Measurements from ENCODE around the gene FOXN3.

Gene FOXN3

GRCh38 chr14:89144642-89145041 is 272.4 kb downstream of the FOXN3 start:
- DNase-seq = no peak

- DNase-seq = no peak
Measured at GRCh38 chr14:89144066-89144465, 273.0 kb downstream of the FOXN3 start.

- DNase-seq = no peak
Measured at GRCh38 chr14:89143595-89143994, 273.4 kb downstream of the FOXN3 start.

- DNase-seq = no peak
Measured at GRCh38 chr14:89142366-89142765, 274.7 kb downstream of the FOXN3 start.

GRCh38 chr14:89141862-89142261 is 275.2 kb downstream of the FOXN3 start:
- DNase-seq = no peak

- DNase-seq = no peak
Measured at GRCh38 chr14:89140326-89140725, 276.7 kb downstream of the FOXN3 start.

- DNase-seq = no peak
Measured at GRCh38 chr14:89139404-89140247, 277.4 kb downstream of the FOXN3 start.

GRCh38 chr14:89138846-89139245 is 278.2 kb downstream of the FOXN3 start:
- no peak for DNase-seq

- no peak for DNase-seq
Measured at GRCh38 chr14:89137526-89138163, 279.4 kb downstream of the FOXN3 start.

- no peak for DNase-seq
Measured at GRCh38 chr14:89136587-89136986, 280.4 kb downstream of the FOXN3 start.

- DNase-seq = no peak
Measured at GRCh38 chr14:89134640-89135039, 282.4 kb downstream of the FOXN3 start.

GRCh38 chr14:89131004-89131750 is 285.9 kb downstream of the FOXN3 start:
- DNase-seq = no peak

GRCh38 chr14:89129570-89129969 is 287.5 kb downstream of the FOXN3 start:
- DNase-seq = no peak

- peak; percentile 38 for DNase-seq
Measured at GRCh38 chr14:89128311-89129026, 288.6 kb downstream of the FOXN3 start.

- DNase-seq = no peak
Measured at GRCh38 chr14:89126461-89126860, 290.6 kb downstream of the FOXN3 start.

GRCh38 chr14:89125216-89125615 is 291.8 kb downstream of the FOXN3 start:
- no peak for DNase-seq

GRCh38 chr14:89123851-89124250 is 293.2 kb downstream of the FOXN3 start:
- no peak for DNase-seq

GRCh38 chr14:89123215-89123614 is 293.8 kb downstream of the FOXN3 start:
- peak; percentile 19 for DNase-seq

GRCh38 chr14:89121968-89122620 is 294.9 kb downstream of the FOXN3 start:
- no peak for DNase-seq

GRCh38 chr14:89117012-89117411 is 300.0 kb downstream of the FOXN3 start:
- DNase-seq = no peak

GRCh38 chr14:89114109-89114508 is 302.9 kb downstream of the FOXN3 start:
- no peak for DNase-seq

- no peak for DNase-seq
Measured at GRCh38 chr14:89112720-89113119, 304.3 kb downstream of the FOXN3 start.

Measured in NCI-H2171 treated with DMSO at 0.1 percent for 48 hours (cell line).